Astrocyte (in vitro differentiated cells and primary cell): ENCODE results near the gene COQ5. TPM values are rescaled to one million over a fixed set of nuclear protein-coding genes. Genes with fewer than 3 reads are reported as not detected.
"Not testable (repeated sequence)": the region's sequence is repeated elsewhere in the genome, so short reads cannot be mapped to it uniquely, and the experiment has no call there.

Experiments
- DNase-seq: peaks from one replicate; pipeline ENCODE4 v3.0.0-alpha.2; 2010; ENCODE audit warnings: low read depth
- FAIRE-seq: peaks from 2 replicates; lab custom pipeline; 2011; peaks lifted over from hg19 to GRCh38; lab: Jason Lieb, UNC
- H2AFZ ChIP-seq: 2 replicates; pipeline ENCODE4 v1.6.0; 2012; ENCODE audit warnings: low read depth, low read length, inconsistent platforms
- H3K27ac ChIP-seq: 2 replicates; pipeline ENCODE4 v1.5.1; 2011; ENCODE audit warnings: low read depth, low read length, inconsistent platforms
- H3K27me3 ChIP-seq: 2 replicates; pipeline ENCODE4 v1.6.0; 2011; ENCODE audit warnings: low read length, inconsistent platforms; ENCODE audit not compliant: insufficient read depth
- H3K36me3 ChIP-seq: 2 replicates; pipeline ENCODE4 v1.5.1; 2011; ENCODE audit warnings: low read length, inconsistent platforms; ENCODE audit not compliant: insufficient read depth
- H3K4me1 ChIP-seq: 2 replicates; pipeline ENCODE4 v1.5.1; 2011; ENCODE audit warnings: low read length, inconsistent platforms; ENCODE audit not compliant: insufficient read depth
- H3K4me2 ChIP-seq: 2 replicates; pipeline ENCODE4 v1.6.0; 2012; ENCODE audit warnings: low read length, inconsistent platforms
- H3K4me3 ChIP-seq: 2 replicates; pipeline ENCODE4 v1.5.1; 2011; ENCODE audit warnings: low read depth, mild to moderate bottlenecking, low read length, inconsistent platforms; ENCODE audit not compliant: insufficient read depth
- H3K79me2 ChIP-seq: 2 replicates; pipeline ENCODE4 v1.6.0; 2012; ENCODE audit warnings: mild to moderate bottlenecking, low read length, inconsistent platforms; ENCODE audit not compliant: insufficient read depth
- H3K9ac ChIP-seq: 2 replicates; pipeline ENCODE4 v1.6.0; 2012; ENCODE audit warnings: mild to moderate bottlenecking, low read length, inconsistent platforms
- H3K9me3 ChIP-seq: 2 replicates; pipeline ENCODE4 v1.5.1; 2012; ENCODE audit warnings: low read depth, mild to moderate bottlenecking, low read length, inconsistent platforms; ENCODE audit not compliant: insufficient read depth
- H4K20me1 ChIP-seq: 2 replicates; pipeline ENCODE4 v1.6.0; 2012; ENCODE audit warnings: low read length, inconsistent platforms; ENCODE audit not compliant: insufficient read depth
- H3K27ac Mint-ChIP-seq: one replicate; pipeline ENCODE4 v1.8.0; 2021; ENCODE audit warnings: mild to moderate bottlenecking, mixed read lengths; ENCODE audit not compliant: unreplicated experiment
- H3K27me3 Mint-ChIP-seq: one replicate; pipeline ENCODE4 v1.8.0; 2021; ENCODE audit warnings: low read depth, mixed read lengths; ENCODE audit not compliant: unreplicated experiment
- H3K36me3 Mint-ChIP-seq: one replicate; pipeline ENCODE4 v1.8.0; 2021; ENCODE audit warnings: low read depth, mixed read lengths; ENCODE audit not compliant: unreplicated experiment
- H3K4me1 Mint-ChIP-seq: one replicate; pipeline ENCODE4 v1.8.0; 2021; ENCODE audit warnings: low read depth, mixed read lengths; ENCODE audit not compliant: unreplicated experiment
- H3K4me3 Mint-ChIP-seq: one replicate; pipeline ENCODE4 v1.8.0; 2021; ENCODE audit warnings: mild to moderate bottlenecking, moderate library complexity, mixed read lengths; ENCODE audit not compliant: unreplicated experiment
- H3K9me3 Mint-ChIP-seq: one replicate; pipeline ENCODE4 v1.8.0; 2021; ENCODE audit warnings: mild to moderate bottlenecking, mixed read lengths; ENCODE audit not compliant: unreplicated experiment
- CTCF ChIP-seq: IDR thresholded peaks from 2 replicates; pipeline ENCODE4 v1.5.1; 2011; ENCODE audit warnings: low read depth, mild to moderate bottlenecking, inconsistent platforms, low read length, moderate library complexity; ENCODE audit not compliant: insufficient read depth
- EZH2 ChIP-seq: IDR thresholded peaks from 2 replicates; pipeline ENCODE4 v1.6.1; 2012; ENCODE audit warnings: mild to moderate bottlenecking, low read length, inconsistent platforms; ENCODE audit not compliant: insufficient read depth
- total RNA-seq: library from RNA; stranded (reverse); gene quantifications from 2 replicates; pipeline ENCODE4 v1.2.1, GENCODE V29; 2021

The COQ5 gene
- total RNA-seq, 1 donor from 2014 or later, result 23.4 TPM

- Histone ChIP-seq H3K79me2 (peaks cover 14% of the 10 kb centered on the region), H2AFZ (peak overlapping the region; percentile 80), H3K27ac (peak overlapping the region; percentile 96), H3K4me2 (peak overlapping the region; percentile 90), H4K20me1 (peaks cover 2% of the 10 kb centered on the region), H3K27me3 (no peaks in the 10 kb centered on the region), H3K4me3 (peak overlapping the region; percentile 85), H3K36me3 (no peaks in the 10 kb centered on the region), H3K4me1 (peaks cover 9% of the 10 kb centered on the region), H3K9me3 (no peaks in the 10 kb centered on the region), H3K9ac (peak overlapping the region; percentile 92)
- FAIRE-seq, result no peak
- DNase-seq, result peak; percentile 42
- TF ChIP-seq CTCF, result peak; percentile 3
- TF ChIP-seq EZH2, result no peak
- Mint-ChIP-seq H3K4me1 (peaks cover 9% of the 10 kb centered on the region), H3K9me3 (no peaks in the 10 kb centered on the region), H3K27ac (peak overlapping the region; percentile 98), H3K36me3 (no peaks in the 10 kb centered on the region), H3K4me3 (peak overlapping the region; percentile 100), H3K27me3 (no peaks in the 10 kb centered on the region)
These were observed 871 bp upstream of the COQ5 start for GRCh38 chr12:120529641-120530417.

GRCh38 chr12:120522568-120522967 is 6.4 kb downstream of the COQ5 start:
- Histone ChIP-seq H3K4me2 (no peak overlapping the region), H3K9me3 (no peaks in the 10 kb centered on the region), H3K27ac (no peak overlapping the region), H3K27me3 (no peaks in the 10 kb centered on the region), H3K79me2 (no peaks in the 10 kb centered on the region), H2AFZ (no peak overlapping the region), H3K9ac (no peak overlapping the region), H3K4me1 (no peaks in the 10 kb centered on the region), H4K20me1 (no peaks in the 10 kb centered on the region), H3K36me3 (no peaks in the 10 kb centered on the region), H3K4me3 (no peak overlapping the region)
- Mint-ChIP-seq H3K4me1 (no peaks in the 10 kb centered on the region), H3K27ac (no peak overlapping the region), H3K9me3 (no peaks in the 10 kb centered on the region), H3K36me3 (peaks cover 2% of the 10 kb centered on the region), H3K27me3 (no peaks in the 10 kb centered on the region), H3K4me3 (no peak overlapping the region)
- FAIRE-seq (no peak), DNase-seq (no peak)
- TF ChIP-seq CTCF (no peak), EZH2 (no peak)

- not testable (repeated sequence) for H3K9me3 Mint-ChIP-seq, H3K4me3 ChIP-seq, H3K36me3 ChIP-seq, H3K27ac ChIP-seq, H3K27me3 Mint-ChIP-seq, H3K27me3 ChIP-seq, FAIRE-seq, H3K9me3 ChIP-seq, DNase-seq, H3K4me1 Mint-ChIP-seq, H3K4me1 ChIP-seq, H3K79me2 ChIP-seq, H3K4me2 ChIP-seq, H3K4me3 Mint-ChIP-seq, H3K9ac ChIP-seq, H2AFZ ChIP-seq, H3K27ac Mint-ChIP-seq, H4K20me1 ChIP-seq
- H3K36me3 Mint-ChIP-seq, result peaks cover 11% of the 10 kb centered on the region
These were observed 9.6 kb downstream of the COQ5 start for GRCh38 chr12:120519324-120519723.
